GM21825 (cell line): ENCODE results near the gene FBRS.
A peak's percentile ranks its signal among the peaks of the same experiment; 100 is the strongest.
"Not testable (repeated sequence)": the region's sequence is repeated elsewhere in the genome, so short reads cannot be mapped to it uniquely, and the experiment has no call there.

Source experiments
- ATAC-seq: cut with Tn5 transposase; IDR thresholded peaks from one replicate; pipeline ENCODE4 v1.9.1; 2021; ENCODE audit warnings: mild to moderate bottlenecking, moderate library complexity; ENCODE audit not compliant: unreplicated experiment

FBRS gene

GRCh38 chr16:30697264-30698138, 39.3 kb downstream of the FBRS start:
- ATAC-seq = peak; percentile 85

GRCh38 chr16:30698139-30698815, 40.0 kb downstream of the FBRS start:
- peak; percentile 57 for ATAC-seq

GRCh38 chr16:30698816-30699614, 40.8 kb downstream of the FBRS start, which contains the start of gene SRCAP:
Gene SRCAP (plus strand): TSS chr16:30699171. CDS start chr16:30700825, 1,654 bp downstream.
- ATAC-seq = peak; percentile 35

GRCh38 chr16:30699615-30700099, 41.4 kb downstream of the FBRS start:
- ATAC-seq = no peak

- ATAC-seq = no peak
Measured at GRCh38 chr16:30700491-30700890, 42.3 kb downstream of the FBRS start.

- no peak for ATAC-seq
Measured at GRCh38 chr16:30700971-30701370, 42.7 kb downstream of the FBRS start.

GRCh38 chr16:30703071-30703470, 44.8 kb downstream of the FBRS start:
- ATAC-seq = not testable (repeated sequence)

GRCh38 chr16:30703971-30704370, 45.7 kb downstream of the FBRS start:
- no peak for ATAC-seq

- no peak for ATAC-seq
Measured at GRCh38 chr16:30706046-30706445, 47.8 kb downstream of the FBRS start.

GRCh38 chr16:30710971-30711370, 52.7 kb downstream of the FBRS start:
- ATAC-seq = no peak

GRCh38 chr16:30711712-30712111, 53.5 kb downstream of the FBRS start:
- no peak for ATAC-seq

GRCh38 chr16:30715750-30716445, 57.7 kb downstream of the FBRS start:
- no peak for ATAC-seq

- no peak for ATAC-seq
Measured at GRCh38 chr16:30720086-30720485, 61.9 kb downstream of the FBRS start.
